Adrenal gland (tissue), 5 donors: ENCODE measurements around the gene SH3PXD2B.

Experiments
- CTCF ChIP-seq, 6 experiments: fragments of 450-650 bp in 4 of 6; fragments of 200-600 bp in 2 of 6; sonication (generic) in 1 of 6; IDR thresholded peaks; 1 replicate in 5 of 6; 2 replicates in 1 of 6; pipeline versions ENCODE4 v1.5.1 to v1.8.0; 2016 to 2021; ENCODE audit warnings: antibody characterized with exemption in 6 of 6, mild to moderate bottlenecking in 2 of 6, moderate library complexity in 1 of 6
- POLR2A ChIP-seq, 2 donors: fragments of 450-650 bp; IDR thresholded peaks; one replicate each; pipeline ENCODE4 v1.6.1; 2017; ENCODE audit warnings: antibody characterized with exemption in 2 of 2, mild to moderate bottlenecking in 2 of 2, moderate library complexity in 1 of 2
- donor health status: DM: no; HTN: no; CAD: no.

GRCh38 chr5:172282272-172283019, 171.9 kb downstream of the SH3PXD2B start:
- no peak for TF ChIP-seq POLR2A (IDR thresholded peaks at IDR 0.05)
- no peak for TF ChIP-seq CTCF (IDR thresholded peaks at IDR 0.05)
